ENCODE data around the gene LCN12.
A peak's percentile ranks its signal among the peaks of the same experiment; 100 is the strongest.

The LCN12 gene

DNA sequence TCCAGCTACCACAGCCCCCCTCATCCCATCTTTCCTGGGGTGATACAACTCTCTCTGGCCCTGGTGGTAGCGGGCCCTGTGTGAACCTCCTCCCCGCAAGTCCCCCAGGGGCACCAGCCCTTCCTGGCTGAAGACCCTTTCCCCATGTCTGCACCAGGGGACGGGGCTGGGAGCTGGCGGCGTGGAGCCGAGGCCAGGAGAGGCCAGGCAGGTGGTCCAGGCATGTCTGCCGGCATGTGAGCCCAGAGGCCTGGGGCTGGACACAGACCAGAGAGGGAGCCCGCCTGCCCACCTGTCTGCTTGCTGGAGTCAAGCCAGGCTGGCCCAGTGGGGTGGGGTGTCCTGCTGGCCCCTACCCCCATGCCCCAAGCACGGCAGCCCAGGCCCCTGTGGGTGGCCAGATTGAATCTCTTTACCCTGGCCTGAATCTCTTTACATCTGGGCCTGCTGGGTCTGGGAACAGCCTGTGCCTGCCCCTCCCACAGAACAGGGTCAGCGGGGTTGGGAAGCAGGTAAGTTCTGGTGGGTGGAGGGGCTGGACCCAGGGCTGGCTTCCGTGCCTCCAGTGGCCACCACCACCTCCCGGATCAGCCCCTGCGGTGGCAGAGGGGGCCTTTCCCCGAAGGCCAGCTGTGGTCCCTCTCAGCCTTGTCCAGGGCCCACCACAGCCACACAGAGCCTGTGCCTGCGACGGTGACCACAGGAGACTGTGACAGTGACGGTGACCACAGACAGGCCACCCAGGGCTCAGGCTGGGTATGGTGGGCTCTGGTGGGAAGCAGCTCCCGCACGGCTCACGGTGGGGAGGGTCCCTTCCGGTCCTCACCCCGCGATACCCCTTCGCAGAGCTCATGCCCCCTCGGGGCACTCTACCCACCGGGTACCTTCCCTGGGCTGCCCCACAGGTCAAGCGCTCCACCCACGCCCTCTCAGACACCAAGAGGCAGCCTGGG lies 7.1 kb downstream of the LCN12 start:
- no peak for DNase-seq

DNA sequence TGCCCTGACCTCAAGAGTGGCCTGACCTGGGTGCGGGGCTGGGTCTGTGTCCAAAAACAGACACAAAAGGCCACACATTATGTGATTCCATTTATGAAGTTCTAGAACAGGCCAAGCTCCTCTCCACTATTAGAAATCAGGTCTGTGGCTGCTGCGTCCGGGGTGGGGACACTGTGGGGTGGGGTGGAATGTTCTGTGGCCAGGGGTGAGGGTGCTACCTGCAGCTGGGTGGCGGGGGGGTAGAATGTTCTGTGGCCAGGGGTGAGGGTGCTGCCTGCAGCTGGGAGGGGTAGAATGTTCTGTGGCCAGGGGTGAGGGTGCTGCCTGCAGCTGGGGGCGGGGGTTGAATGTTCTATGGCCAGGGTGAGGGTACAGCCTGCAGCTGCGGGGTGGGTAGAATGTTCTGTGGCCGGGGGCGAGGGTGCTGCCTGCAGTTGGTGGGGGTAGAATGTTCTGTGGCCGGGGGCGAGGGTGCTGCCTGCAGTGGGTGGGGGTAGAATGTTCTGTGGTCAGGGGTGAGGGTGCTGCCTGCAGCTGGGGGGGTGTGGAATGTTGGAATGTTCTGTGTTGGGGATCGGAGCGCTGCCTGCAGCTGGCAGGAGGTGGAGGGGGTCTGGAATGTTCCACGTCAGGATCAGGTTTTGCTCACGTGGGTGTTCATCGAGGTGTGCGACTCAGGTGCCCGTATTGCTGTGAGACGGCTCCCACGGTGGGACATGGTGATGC lies 8.3 kb downstream of the LCN12 start:
- no peak for DNase-seq

DNA sequence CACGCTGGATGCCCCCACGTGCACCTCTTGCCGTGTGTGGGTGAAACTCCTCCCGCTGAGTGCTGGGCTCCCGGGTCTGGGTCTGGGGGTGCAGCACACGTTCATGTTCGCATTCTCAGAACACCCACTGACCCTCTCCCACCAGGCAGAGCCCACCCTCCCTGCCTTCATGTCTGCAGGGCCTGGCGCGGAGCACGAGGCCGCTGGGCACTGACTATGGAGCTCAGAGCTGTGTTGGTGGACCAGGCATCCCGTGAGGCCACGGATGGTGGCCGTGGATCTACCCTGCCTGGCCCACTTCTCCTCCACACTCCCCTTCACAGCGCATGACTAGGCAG lies 8.8 kb downstream of the LCN12 start:
- no peak for DNase-seq

DNA sequence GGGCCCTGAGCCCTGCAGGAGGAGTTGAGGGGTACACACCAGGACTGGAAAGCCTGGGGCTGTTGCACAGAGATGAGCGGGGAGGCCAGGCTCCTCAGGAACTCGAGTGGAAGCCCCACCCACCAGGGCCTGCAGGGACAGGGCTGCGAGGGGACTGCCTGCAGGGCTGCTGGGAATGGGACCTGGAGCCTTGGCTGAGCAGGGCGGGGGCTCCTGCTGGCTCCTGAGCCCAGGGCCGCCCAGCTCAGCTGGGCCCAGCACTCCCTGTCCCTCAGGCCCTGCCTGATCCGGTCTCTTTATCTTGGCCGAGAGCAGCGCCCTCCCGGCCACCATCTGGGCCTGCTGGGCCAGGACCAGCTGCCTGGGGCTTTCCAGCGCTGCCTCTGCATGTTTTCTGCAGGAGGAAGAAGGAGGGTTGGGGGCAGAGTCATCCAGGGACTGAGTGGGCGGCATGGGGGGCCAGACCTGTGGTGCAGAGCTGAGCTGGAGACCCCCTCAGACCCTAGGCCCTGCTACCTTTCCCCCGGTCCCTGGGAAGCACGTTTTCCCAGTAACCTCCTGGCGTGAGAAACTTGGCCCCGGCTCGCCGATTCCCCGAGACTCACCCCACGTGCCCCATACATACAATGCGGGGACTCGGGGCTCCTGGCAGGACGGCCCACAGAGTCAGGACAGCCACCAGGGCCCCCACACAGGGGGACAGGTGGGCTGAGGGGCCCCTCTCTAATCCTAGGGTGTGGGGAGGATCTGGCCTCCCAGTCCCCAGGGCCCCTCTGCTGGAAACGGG lies 9.4 kb downstream of the LCN12 start:
- no peak for DNase-seq

DNA sequence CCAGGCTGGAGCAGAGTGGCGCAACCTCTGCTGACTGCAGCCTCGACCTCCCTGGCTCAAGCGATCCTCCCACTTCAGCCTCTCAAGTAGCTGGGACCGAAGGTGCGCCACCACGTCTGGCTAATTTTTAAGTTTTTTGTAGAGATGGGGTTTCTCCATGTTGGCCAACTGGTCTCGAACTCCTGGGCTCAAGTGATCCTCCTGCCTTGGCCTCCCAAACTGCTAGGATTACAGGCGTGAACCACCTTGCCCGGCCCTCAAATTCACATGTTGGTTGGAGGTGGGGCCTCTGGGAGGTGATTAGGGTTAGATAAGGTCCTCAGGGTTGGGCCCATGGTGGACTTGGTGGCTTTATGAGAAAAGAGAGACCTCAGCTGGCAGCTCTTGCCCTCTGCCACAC lies 10.1 kb downstream of the LCN12 start:
- no peak for DNase-seq

DNA sequence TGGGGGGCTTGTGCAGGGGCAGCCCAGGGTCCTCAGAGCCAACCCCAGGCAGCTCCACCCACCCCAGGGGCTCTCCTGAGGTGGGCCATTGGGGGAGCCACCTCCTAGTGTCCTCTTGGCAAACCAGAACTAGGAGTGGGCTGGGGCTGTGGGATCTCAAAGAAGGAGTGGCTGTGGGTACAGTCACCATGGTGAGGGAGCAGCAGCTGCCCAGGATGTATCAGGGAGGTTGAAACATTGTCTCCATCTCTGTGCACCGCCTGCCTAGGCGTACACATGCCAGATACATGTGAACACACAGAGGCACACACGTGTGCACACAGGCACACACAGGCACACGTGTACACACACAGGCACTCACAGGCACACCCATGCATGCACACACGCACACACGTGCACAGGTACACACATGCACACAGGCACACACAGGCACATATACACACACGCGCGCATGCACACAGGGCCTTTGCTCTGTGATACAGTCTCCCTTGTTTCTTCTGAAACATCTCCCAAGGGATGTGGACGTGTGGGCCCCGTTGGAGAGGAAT lies 10.7 kb downstream of the LCN12 start:
- no peak for DNase-seq

DNA sequence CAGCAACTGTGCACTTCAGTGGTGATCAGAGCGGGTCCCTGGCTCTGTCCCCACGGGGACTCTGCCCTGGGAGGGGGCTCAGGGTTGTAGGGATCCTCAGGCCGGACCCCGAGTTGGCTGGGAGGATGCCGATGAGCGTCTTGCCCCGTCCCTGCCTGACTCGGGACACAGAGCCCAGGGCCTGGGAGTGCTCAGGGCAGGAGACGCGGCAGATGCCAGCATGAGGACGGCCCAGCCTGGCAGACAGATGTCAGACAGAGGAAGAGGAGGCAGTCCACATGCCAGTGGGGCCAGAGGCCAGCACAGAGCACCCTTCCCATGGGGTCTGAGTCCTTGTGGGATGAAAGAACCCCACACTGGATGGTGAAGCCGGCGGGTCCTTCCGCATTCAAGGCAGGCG lies 11.3 kb downstream of the LCN12 start:
- DNase-seq = no peak

DNA sequence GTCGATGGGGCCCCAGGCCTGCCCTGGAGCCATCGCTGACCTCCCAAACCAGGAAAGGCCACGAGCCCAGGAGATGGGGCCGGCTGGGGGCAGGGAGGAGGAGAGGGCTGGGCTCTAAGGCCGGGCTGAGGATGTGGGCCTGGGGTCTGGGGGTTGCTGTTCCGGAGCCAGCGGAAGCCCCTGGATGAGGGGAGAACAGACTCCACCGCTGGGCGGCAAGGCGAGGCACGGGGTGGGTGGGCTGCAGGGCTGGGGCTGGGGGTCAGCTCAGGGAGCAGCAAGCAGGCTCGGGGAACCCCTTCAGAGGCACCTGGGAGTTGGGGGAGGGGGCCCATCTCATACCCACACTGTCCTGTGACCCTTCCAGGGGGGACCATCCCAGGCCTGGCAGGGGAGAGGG lies 11.7 kb downstream of the LCN12 start:
- DNase-seq = no peak

DNA sequence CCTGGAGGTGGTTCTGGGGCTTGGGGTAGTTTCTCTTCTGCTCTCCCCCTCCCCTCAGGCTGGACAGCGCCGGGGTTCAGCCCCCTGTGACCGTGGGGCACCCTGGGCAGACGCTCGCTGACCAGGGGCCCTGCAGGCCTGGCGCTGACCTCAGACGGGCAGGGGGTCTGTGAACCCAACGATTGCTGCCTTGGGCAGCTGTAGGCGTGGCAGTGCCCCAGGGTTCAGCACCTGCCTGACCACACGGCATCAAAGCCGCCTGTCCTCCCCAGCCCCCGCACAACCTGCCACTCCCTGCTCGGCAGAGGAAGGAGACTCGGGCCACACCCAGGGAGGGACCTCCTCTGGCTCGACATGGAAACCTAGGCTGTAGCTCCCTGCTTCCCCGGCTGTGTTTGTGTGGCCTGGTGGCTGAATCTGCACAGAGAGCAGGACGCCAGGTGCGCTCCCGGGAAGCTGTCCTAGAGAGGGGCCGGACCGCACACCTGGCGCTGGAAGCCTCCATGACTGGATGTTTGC lies 12.2 kb downstream of the LCN12 start:
- no peak for DNase-seq

DNA sequence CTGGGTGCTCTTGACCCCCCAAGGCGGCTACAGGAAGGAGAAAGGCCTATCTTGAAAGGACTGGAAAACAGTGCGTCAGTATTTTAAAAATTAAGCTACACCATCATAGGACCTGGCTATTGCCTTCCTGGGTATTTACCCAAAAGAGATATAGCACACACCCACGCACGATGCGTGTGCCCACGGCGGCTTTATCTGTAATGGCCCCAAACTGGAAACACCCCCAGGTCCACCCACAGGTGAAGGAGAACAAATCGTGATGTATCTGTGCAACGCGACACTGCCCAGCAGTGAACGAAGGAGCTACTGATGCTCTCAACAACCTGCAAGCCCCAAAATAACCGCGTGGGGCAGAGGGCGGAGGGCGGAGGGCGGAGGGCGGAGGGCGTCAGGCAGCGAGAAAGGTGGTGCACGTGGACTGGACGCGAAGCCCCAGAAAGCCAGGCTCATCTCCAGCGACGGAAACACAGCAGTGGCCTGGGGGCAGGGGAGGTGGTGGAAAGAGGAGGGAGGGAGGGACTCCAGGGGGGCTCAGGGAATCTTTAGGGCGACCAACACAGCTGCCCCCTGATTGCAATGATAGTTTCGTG lies 12.9 kb downstream of the LCN12 start:
- no peak for DNase-seq

DNA sequence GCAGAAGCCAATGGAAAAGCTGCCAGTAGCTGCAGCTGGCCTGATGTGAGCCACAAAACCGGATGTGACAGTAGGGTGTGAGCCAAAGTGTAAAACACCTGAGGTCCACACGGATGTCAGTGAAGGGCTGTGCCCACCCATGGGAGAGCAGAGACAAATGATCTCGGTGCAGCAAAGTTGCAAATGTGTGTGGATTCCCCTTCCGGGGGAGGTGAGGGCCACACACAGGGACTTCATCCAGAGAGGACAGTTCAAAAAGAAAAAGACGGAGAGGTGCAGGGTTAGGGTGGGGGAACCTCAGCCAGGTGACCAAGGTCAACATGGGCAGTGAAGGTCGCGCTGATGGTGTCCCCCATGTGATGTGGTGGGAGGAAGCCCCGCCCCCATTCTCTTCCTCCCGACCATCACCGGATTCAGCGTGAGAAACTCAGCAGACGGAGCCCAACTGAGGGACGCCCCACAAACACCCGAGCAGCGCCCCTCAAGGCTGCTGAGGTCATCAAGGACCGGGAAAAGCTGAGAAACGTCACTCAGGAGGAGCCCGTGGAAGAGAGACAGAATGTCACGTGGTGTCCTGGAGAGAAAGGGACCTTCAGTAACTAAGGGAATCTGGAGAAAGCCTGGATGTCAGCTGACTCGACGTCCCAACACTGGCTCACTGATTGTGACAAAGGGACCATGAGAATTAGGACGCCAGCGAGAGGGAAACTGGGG lies 13.9 kb downstream of the LCN12 start:
- DNase-seq = peak; percentile 34

DNA sequence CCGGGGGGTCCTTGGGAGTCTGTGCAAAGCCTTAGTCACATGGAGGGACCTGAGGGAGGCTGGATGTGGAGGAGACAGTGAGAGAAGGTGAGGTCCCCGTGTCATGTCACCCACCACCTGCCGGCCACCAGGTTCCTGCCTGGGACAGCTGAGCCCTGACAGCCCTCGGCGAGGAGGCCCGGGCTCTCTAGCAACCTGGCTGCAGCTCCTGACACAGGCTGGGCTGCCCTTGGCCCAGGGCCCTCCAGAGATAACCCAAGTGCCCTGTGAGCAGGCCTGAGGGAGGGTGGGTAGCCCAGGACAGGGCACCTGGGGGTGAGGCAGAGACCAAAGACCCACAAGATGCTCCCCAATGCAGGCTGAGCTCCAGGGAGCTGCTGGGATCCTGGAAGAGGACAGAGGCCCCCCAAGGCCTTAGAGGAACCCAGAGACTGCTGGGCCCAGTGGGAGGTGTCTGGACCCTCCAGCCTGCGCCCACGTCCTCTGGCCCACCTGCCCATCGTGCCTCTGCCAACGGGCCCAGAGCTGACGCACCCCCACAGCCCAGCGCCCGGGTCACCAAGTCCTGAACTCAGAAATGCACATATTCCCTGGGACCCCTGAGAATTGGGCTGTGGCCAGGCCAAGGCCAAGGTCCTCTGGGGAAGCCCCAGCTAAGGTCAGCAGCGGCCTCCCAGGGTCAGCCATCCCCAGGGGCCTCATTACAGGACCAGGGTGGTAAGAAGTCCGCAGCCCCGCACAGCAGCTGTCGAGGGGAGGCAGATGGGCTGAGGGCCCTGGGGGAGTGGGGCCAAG lies 16.5 kb downstream of the LCN12 start:
- DNase-seq = no peak

DNA sequence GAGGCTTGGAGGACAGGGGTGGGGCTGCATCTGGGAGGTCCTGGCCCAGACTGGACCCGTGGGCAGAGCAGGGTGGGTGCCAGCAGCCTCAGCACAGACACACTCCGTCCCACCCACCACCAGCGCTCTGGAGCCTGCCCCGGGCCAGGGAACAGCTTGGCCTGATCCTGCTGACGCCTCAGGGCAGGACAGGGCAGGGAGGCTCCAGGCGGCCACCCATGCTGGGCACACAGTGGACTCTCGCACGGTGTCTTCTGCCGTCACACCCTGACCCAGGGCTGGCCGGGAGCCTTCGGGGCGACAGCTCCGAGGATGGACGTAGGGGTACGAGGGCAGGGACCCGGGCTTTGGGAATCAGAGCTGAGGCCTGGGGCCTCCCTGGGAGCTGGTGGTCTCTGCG lies 17.1 kb downstream of the LCN12 start:
- DNase-seq = no peak

DNA sequence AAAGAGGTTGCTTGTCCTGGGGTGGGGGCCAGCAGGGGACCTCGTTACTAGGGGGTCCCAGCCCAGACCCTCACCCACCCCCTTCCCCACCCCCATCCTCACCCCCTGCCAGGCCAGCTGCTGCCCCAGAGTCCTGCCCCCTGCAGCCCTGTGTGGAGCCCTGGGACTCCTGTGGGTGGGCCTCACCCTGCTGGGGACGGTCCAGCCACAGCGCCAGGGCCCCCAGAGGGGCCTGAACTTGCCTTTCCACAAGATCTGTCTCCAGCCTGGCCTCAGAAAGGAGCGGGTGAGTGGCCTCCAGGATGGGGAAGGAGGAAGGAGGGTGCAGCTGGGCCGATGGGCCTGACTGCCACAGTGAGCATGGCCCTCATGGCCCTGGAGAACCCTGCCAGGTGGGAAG lies 17.7 kb downstream of the LCN12 start:
- no peak for DNase-seq

DNA sequence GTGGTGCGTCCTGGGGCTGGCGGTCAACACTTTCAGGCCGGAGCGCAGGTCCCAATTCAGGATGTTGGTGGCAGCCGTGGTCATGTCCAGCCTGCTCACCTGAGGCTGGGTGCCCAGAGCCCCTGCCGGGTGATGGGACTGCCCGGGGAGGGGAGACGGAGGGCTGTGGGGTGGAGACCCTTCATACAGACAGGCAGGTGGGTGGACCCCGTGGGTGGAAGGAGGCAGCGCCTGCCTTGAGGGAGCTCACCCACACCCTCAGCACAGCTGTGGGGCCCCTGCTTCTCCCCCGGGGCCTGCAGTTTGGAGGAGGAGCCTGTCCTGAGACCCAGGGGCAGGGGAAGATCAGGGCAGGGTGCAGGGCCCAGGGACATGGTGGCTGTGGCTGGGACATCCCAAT lies 18.3 kb downstream of the LCN12 start:
- DNase-seq = no peak

DNA sequence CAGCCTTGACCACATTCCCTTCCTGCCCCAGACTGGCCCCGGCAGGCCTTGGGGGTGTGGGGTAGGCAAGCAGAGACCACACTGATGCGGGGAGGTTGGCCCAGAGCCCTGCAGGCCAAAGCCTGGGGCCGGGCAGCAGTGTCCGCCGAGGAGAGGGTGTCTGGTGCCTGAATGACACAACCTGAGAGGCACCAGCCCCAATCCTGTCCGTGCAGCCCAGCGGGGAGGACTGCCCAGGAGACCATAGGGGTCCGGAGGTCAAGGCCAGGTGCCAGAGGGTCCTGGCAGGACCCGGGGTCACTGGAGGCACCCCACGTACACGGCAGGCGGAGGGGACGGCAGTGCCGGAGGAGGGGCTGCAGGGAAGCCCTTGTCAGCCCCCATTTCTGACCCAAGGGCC lies 19.7 kb downstream of the LCN12 start:
- no peak for DNase-seq

DNA sequence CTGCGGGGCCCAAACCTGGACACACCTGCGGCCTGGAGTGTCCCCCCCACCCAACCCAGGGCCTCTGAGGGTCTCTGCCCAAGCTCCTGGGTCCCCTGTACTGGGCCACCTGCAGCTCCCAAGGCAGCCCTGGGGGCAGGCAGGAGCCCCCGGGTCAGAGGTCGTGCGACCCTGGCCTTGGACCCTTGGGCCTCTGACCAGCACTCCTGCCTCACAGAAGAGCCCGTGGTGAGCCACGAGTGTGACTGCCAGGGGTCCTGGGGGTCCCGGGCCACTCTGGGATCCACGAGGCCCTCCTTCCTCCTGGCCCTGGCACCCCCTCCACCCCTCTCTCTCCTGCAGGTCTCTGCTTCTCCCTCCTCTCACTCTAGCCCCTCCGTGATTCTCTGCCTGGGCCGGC lies 20.3 kb downstream of the LCN12 start:
- no peak for DNase-seq

DNA sequence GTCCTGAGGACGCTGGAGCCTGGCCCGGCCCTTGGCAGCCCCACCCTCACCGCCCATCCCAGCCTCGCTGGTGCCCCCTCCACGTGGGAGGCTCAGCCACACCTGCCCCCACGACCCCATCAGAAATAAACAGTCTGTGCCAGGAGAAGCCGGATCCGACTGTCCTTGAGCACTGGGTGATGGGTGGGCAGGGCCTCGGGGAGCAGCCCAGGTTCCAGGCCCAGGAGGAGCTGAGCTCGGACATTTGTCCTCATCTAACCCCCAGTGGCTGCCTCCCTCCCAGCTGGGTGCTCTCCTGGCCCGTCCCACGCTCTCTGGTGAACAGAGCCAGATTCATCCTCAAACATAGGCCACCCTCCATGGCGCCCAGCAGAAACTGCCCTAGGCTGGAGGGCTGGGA lies 20.7 kb downstream of the LCN12 start:
- DNase-seq = no peak

DNA sequence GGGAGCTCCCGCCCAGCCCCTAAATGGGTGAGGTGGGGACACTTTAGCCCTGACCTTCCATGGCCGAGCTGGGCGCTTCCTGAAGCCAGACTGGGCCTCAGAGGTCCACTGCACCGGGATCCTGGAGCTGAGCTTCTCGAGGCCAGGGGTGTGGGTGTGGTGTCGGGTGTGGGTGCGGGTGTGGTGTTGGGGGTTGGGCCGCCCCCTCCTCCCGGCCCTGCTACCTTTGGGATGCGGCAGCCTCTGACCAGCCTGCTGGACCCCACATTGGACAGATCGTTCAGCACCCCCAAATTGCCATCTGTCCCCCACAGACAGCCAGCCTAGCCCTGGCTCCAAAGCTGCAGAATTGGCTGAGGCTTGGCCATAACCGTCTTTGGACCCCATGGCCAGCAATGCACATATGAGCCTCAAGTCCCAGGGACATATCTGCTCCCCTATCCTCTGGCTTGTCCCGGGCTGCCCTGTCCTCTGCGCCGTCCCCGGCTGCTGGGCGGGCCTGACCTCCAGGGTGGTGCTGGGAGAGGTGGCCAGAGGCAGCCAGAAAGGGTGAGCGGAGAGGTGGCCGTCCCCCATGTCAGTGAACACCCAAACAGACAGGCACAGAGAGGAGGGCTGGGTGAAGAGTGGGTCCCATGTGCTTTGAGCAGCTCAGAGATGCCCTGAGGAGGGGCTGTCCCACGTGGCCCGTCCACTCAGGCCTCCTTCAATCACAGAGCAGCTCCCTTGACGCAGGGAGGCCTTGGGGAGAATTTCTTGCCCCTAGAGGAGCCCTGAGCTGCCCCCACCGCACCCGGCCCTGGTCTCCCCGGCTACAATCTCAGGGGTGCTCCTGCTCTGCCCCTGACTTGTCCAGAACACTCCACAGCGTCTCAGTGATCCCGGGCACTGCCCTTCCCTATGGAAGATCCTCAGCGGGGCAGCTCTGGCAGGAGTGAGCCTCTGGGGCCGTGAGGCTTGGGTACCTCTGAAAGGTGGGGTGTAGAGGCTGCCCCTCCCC lies 21.8 kb downstream of the LCN12 start:
- DNase-seq = no peak

Data from activated CD4-positive, alpha-beta T cell treated with anti-CD3 and anti-CD28 coated beads, Interleukin-2, Interleukin-6, amounts not matched to agents 100 ng/mL and 50 ng/mL, durations not matched to agents 16 hours and 8 hours (primary cell).